ENCODE measurements around the gene NPL.

DNA sequence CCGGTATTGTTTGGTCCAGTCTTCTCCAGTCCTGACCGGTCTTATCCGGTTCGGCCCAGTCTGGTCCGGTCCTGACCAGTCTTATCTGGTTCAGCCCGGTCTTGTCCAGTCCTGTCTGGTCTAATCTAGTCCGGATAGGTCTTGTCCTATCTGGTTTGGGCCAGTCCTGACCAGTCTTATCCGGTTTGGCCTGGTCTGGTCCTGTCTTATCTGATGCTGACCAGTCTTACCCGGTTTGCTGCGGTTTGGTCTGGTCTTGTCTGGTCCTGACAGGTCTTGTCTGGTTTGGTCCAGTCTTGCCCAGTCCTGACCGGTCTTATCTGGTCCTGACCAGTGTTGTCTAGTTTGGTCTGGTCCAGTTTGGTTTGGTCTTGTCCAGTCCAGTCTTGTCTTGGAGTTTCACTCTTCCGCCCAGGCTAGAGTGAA lies 79.7 kb downstream of the NPL start:
- TF ChIP-seq CTCF (tag by site-specific recombination; IDR thresholded peaks at IDR 0.05) (no peak), PRDM10 (tag by site-specific recombination; IDR thresholded peaks at IDR 0.05) (no peak), ZNF133 (tag by site-specific recombination; IDR thresholded peaks at IDR 0.05) (no peak), FEZF1 (tag by site-specific recombination; IDR thresholded peaks at IDR 0.05) (no peak), ZSCAN4 (tag by site-specific recombination; IDR thresholded peaks at IDR 0.05) (no peak), YY1 (tag by site-specific recombination; IDR thresholded peaks at IDR 0.05) (no peak), ZBTB11 (tag by site-specific recombination; conservative IDR thresholded peaks at IDR 0.05; ENCODE audit: low read depth) (no peak), ZFP41 (tag by site-specific recombination; IDR thresholded peaks at IDR 0.05; ENCODE audit: borderline replicate concordance) (no peak)
- TF ChIP-seq, protein P1, sequence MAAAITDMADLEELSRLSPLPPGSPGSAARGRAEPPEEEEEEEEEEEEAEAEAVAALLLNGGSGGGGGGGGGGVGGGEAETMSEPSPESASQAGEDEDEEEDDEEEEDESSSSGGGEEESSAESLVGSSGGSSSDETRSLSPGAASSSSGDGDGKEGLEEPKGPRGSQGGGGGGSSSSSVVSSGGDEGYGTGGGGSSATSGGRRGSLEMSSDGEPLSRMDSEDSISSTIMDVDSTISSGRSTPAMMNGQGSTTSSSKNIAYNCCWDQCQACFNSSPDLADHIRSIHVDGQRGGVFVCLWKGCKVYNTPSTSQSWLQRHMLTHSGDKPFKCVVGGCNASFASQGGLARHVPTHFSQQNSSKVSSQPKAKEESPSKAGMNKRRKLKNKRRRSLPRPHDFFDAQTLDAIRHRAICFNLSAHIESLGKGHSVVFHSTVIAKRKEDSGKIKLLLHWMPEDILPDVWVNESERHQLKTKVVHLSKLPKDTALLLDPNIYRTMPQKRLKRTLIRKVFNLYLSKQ (tag by site-specific recombination; IDR thresholded peaks at IDR 0.05; ENCODE audit: borderline replicate concordance) = no peak

Data from HEK293 (cell line).